PC-9 (cell line): ENCODE measurements around the gene NAALADL1. TPM values are rescaled to one million over a fixed set of nuclear protein-coding genes. Genes with fewer than 3 reads are reported as not detected.

ENCODE experiments used
- BruUV-seq: library from RNA; stranded (reverse); fragments of 400-500 nt; replicated peaks from 2 replicates; lab custom pipeline; 2021; lab: Mats Ljungman, UMichigan
- CTCF ChIA-PET: fragments of 300-600 bp; sonication (Branson Sonifier 250); formaldehyde crosslinking; loops from one replicate; lab custom pipeline; 2022; ENCODE audit warnings: antibody characterized with exemption; lab: Charles Lee
- POLR2A ChIA-PET: fragments of 300-600 bp; sonication (Branson Sonifier 250); formaldehyde crosslinking; loops from one replicate; lab custom pipeline; 2022; ENCODE audit warnings: antibody characterized with exemption; ENCODE audit not compliant: unreplicated experiment; lab: Charles Lee
- DNase-seq, 2 experiments: peaks; one replicate each; pipeline versions ENCODE4 v3.0.0 to v3.0.0-alpha.2; 2015 to 2022; ENCODE audit warnings: mixed read lengths in 1 of 2
- H2AFZ ChIP-seq: fragments of 200-600 bp; sonication (generic); 2 replicates; pipeline ENCODE4 v1.8.1; 2017; ENCODE audit warnings: antibody characterized with exemption
- H3F3A ChIP-seq: fragments of 200-600 bp; sonication (generic); 2 replicates; pipeline ENCODE4 v1.8.1; 2017; ENCODE audit warnings: antibody characterized with exemption, mild to moderate bottlenecking, low read depth; ENCODE audit not compliant: insufficient read depth
- H3K27ac ChIP-seq: fragments of 200-600 bp; sonication (generic); 2 replicates; pipeline ENCODE4 v1.6.1; 2016; ENCODE audit warnings: mixed run types
- H3K27me3 ChIP-seq: fragments of 200-600 bp; sonication (generic); 2 replicates; pipeline ENCODE4 v1.6.1; 2016; ENCODE audit warnings: low read depth, mixed run types; ENCODE audit not compliant: insufficient read depth
- H3K36me3 ChIP-seq: fragments of 200-600 bp; sonication (generic); 2 replicates; pipeline ENCODE4 v1.6.1; 2016; ENCODE audit warnings: low read depth, mixed run types
- H3K4me1 ChIP-seq: fragments of 200-600 bp; sonication (generic); replicated peaks from 2 replicates; pipeline ENCODE4 v1.6.1; 2016; ENCODE audit warnings: mixed run types; ENCODE audit not compliant: insufficient read depth
- H3K4me2 ChIP-seq: fragments of 200-600 bp; sonication (generic); 2 replicates; pipeline ENCODE4 v1.6.1; 2017; ENCODE audit warnings: mixed run types
- H3K4me3 ChIP-seq: fragments of 200-600 bp; sonication (generic); 2 replicates; pipeline ENCODE4 v1.6.1; 2016; ENCODE audit warnings: mixed run types
- H3K79me2 ChIP-seq: fragments of 200-600 bp; sonication (generic); 2 replicates; pipeline ENCODE4 v1.6.1; 2017; ENCODE audit warnings: low read depth, mixed run types
- H3K9me2 ChIP-seq: fragments of 200-600 bp; sonication (generic); 2 replicates; pipeline ENCODE4 v1.8.1; 2017; ENCODE audit warnings: mild to moderate bottlenecking; ENCODE audit not compliant: insufficient read depth
- H3K9me3 ChIP-seq: fragments of 200-600 bp; sonication (generic); 2 replicates; pipeline ENCODE4 v1.8.1; 2016; ENCODE audit warnings: low read depth; ENCODE audit not compliant: insufficient read depth
- H4K20me1 ChIP-seq: fragments of 200-600 bp; sonication (generic); 2 replicates; pipeline ENCODE4 v1.8.1; 2017; ENCODE audit not compliant: insufficient read depth
- CTCF ChIP-seq: fragments of 200-600 bp; sonication (generic); conservative IDR thresholded peaks from 2 replicates; pipeline ENCODE4 v1.6.1; 2017; ENCODE audit warnings: mixed run types, antibody characterized with exemption, mild to moderate bottlenecking, moderate library complexity
- EZH2 ChIP-seq: fragments of 200-600 bp; sonication (generic); IDR thresholded peaks from 2 replicates; pipeline ENCODE4 v1.8.0; 2017; ENCODE audit warnings: antibody characterized with exemption, low read depth
- intact Hi-C: fragments of 100-400 bp; cut with micrococcal nuclease; formaldehyde crosslinking; loops from one replicate; pipeline ENCODE4 v1.10.0; 2022; ENCODE audit not compliant: unreplicated experiment
- total RNA-seq: library from RNA; stranded (reverse); gene quantifications from 2 replicates; pipeline ENCODE4 v1.2.3, GENCODE V29; 2021

Gene NAALADL1
- total RNA-seq, 1 experiment from 2014 or later, result not detected

- Histone ChIP-seq H3F3A (no peaks in the 10 kb centered on the region), H3K79me2 (no peaks in the 10 kb centered on the region), H3K9me2 (no peaks in the 10 kb centered on the region), H3K27me3 (no peaks in the 10 kb centered on the region), H3K4me3 (no peak overlapping the region), H3K9me3 (no peaks in the 10 kb centered on the region), H2AFZ (no peak overlapping the region), H3K4me1 (no peaks in the 10 kb centered on the region), H3K27ac (no peak overlapping the region), H3K4me2 (no peak overlapping the region), H4K20me1 (no peaks in the 10 kb centered on the region), H3K36me3 (no peaks in the 10 kb centered on the region)
- no peak for DNase-seq
- intact Hi-C loops, result no loop called here
- no peak for TF ChIP-seq CTCF
- no peak for TF ChIP-seq EZH2
- CTCF ChIA-PET, result no interaction called here
- POLR2A ChIA-PET, result no interaction called here
- no TSS peak for BruUV-seq
Observed at GRCh38 chr11:65059959-65060824, 1.8 kb upstream of the NAALADL1 start.

- no peaks in the 10 kb centered on the region for H4K20me1 ChIP-seq
- no peaks in the 10 kb centered on the region for H3K9me3 ChIP-seq
- POLR2A ChIA-PET, result no interaction called here
- H3K79me2 ChIP-seq, result no peaks in the 10 kb centered on the region
- no TSS peak for BruUV-seq
- no peaks in the 10 kb centered on the region for H3K36me3 ChIP-seq
- CTCF ChIA-PET, result no interaction called here
- H3K4me1 ChIP-seq, result no peaks in the 10 kb centered on the region
- intact Hi-C loops, result no loop called here
- no peak for DNase-seq
- TF ChIP-seq CTCF (no peak), EZH2 (no peak)
- H3K4me3 ChIP-seq, result no peak overlapping the region
- H3K4me2 ChIP-seq, result no peak overlapping the region
- no peaks in the 10 kb centered on the region for H3K27me3 ChIP-seq
- H3K9me2 ChIP-seq, result no peaks in the 10 kb centered on the region
- H3F3A ChIP-seq, result no peaks in the 10 kb centered on the region
- no peak overlapping the region for H3K27ac ChIP-seq
- no peak overlapping the region for H2AFZ ChIP-seq
Observed at GRCh38 chr11:65059523-65059922, 1.2 kb upstream of the NAALADL1 start.

- Histone ChIP-seq H3K9me3 (no peaks in the 10 kb centered on the region), H3K9me2 (no peaks in the 10 kb centered on the region), H3K4me2 (no peak overlapping the region), H3K36me3 (no peaks in the 10 kb centered on the region), H4K20me1 (no peaks in the 10 kb centered on the region), H3K27ac (no peak overlapping the region), H3F3A (no peaks in the 10 kb centered on the region), H2AFZ (no peak overlapping the region), H3K4me1 (no peaks in the 10 kb centered on the region), H3K27me3 (no peaks in the 10 kb centered on the region), H3K4me3 (no peak overlapping the region), H3K79me2 (no peaks in the 10 kb centered on the region)
- POLR2A ChIA-PET, result no interaction called here
- intact Hi-C loops, result no loop called here
- CTCF ChIA-PET, result no interaction called here
- DNase-seq, result no peak
- TF ChIP-seq EZH2 (no peak), CTCF (no peak)
- no TSS peak for BruUV-seq
Observed at GRCh38 chr11:65058012-65058411, 341 bp downstream of the NAALADL1 start.
